Endothelial cell of umbilical vein (primary cell): ENCODE data around the gene RGS12. TPM values are rescaled to one million over a fixed set of nuclear protein-coding genes. Genes with fewer than 3 reads are reported as not detected.

ENCODE experiments used
- BruUV-seq: library from RNA; stranded (reverse); fragments of 400-500 nt; replicated peaks from 2 replicates; lab custom pipeline; 2021; lab: Mats Ljungman, UMichigan
- CTCF ChIA-PET: fragments of 300-600, 350-600 bp; sonication (Branson Sonifier 250); formaldehyde crosslinking; loops from one replicate; lab custom pipeline; 2021; ENCODE audit warnings: antibody characterized with exemption, inconsistent platforms; lab: Charles Lee
- POLR2A ChIA-PET: fragments of 300-600, 350-600 bp; sonication (Branson Sonifier 250); formaldehyde crosslinking; loops from one replicate; lab custom pipeline; 2021; ENCODE audit warnings: antibody characterized with exemption, inconsistent platforms; lab: Charles Lee
- DNase-seq: peaks from one replicate; pipeline ENCODE4 v3.0.0-alpha.2; 2011; ENCODE audit warnings: low read depth, low spot score
- FAIRE-seq: peaks from 2 replicates; lab custom pipeline; 2011; peaks lifted over from hg19 to GRCh38; lab: Jason Lieb, UNC
- H2AFZ ChIP-seq: 2 replicates; pipeline ENCODE4 v1.6.0; 2012; ENCODE audit warnings: low read depth, low read length, control low read depth, inconsistent platforms
- H3K27ac ChIP-seq: 2 replicates; pipeline ENCODE4 v1.5.1; 2011; ENCODE audit warnings: low read depth, mild to moderate bottlenecking, control low read depth, low read length, moderate library complexity; ENCODE audit not compliant: insufficient read depth
- H3K27me3 ChIP-seq, 2 experiments: 2 replicates each; pipeline versions ENCODE4 v1.6.0 to v1.6.1; 2011; ENCODE audit warnings: low read length in 2 of 2, mixed read lengths in 1 of 2; ENCODE audit not compliant: control insufficient read depth in 2 of 2, insufficient read depth in 2 of 2
- H3K36me3 ChIP-seq, 2 experiments: 2 replicates in 1 of 2; 3 replicates in 1 of 2; pipeline ENCODE4 v1.5.1; 2011; ENCODE audit warnings: low read length in 2 of 2, mild to moderate bottlenecking in 1 of 2, moderate library complexity in 1 of 2; ENCODE audit not compliant: control insufficient read depth in 2 of 2, insufficient read depth in 2 of 2; ENCODE audit errors: extremely low read depth in 1 of 2
- H3K4me1 ChIP-seq: 3 replicates; pipeline ENCODE4 v1.5.1; 2011; ENCODE audit warnings: mild to moderate bottlenecking, low read length; ENCODE audit not compliant: control insufficient read depth, insufficient read depth; ENCODE audit errors: extremely low read depth
- H3K4me2 ChIP-seq: 2 replicates; pipeline ENCODE4 v1.6.1; 2011; ENCODE audit warnings: low read length, control low read depth, mixed read lengths; ENCODE audit not compliant: insufficient read depth
- H3K4me3 ChIP-seq, 3 experiments: fragments of 200-600 bp in 1 of 3; sonication (generic), shearing (Covaris generic) in 1 of 3; replicated peaks in 1 of 3; 2 replicates each; pipeline ENCODE4 v1.5.1; 2011 to 2016; ENCODE audit warnings: control low read depth in 3 of 3, low read length in 3 of 3, mild to moderate bottlenecking in 2 of 3, inconsistent platforms in 1 of 3, low read depth in 1 of 3, moderate library complexity in 1 of 3; ENCODE audit not compliant: insufficient read depth in 1 of 3
- H3K79me2 ChIP-seq: 2 replicates; pipeline ENCODE4 v1.6.0; 2012; ENCODE audit warnings: low read length, inconsistent platforms; ENCODE audit not compliant: control insufficient read depth, insufficient read depth
- H3K9ac ChIP-seq: replicated peaks from 2 replicates; pipeline ENCODE3; 2011; ENCODE audit warnings: low read length, control low read depth; ENCODE audit not compliant: insufficient read depth; ENCODE audit errors: extremely low read depth
- H3K9me1 ChIP-seq: replicated peaks from 3 replicates; pipeline ENCODE4 v1.6.0; 2011; ENCODE audit warnings: mild to moderate bottlenecking, low read length; ENCODE audit not compliant: control insufficient read depth, insufficient read depth; ENCODE audit errors: extremely low read depth
- H3K9me3 ChIP-seq: replicated peaks from 2 replicates; pipeline ENCODE4 v1.5.1; 2012; ENCODE audit warnings: low read length, inconsistent platforms; ENCODE audit not compliant: control insufficient read depth, insufficient read depth
- H4K20me1 ChIP-seq: replicated peaks from 2 replicates; pipeline ENCODE3; 2011; ENCODE audit warnings: mild to moderate bottlenecking, low read length; ENCODE audit not compliant: control insufficient read depth, insufficient read depth; ENCODE audit errors: extremely low read depth
- CTCF ChIP-seq, 2 donors: IDR thresholded peaks; 1 replicate in 1 of 2; 2 replicates in 1 of 2; pipeline ENCODE4 v1.5.1; 2011; ENCODE audit warnings: low read length in 2 of 2, mild to moderate bottlenecking in 2 of 2, moderate library complexity in 2 of 2, control low read depth in 1 of 2, inconsistent platforms in 1 of 2, low read depth in 1 of 2; ENCODE audit not compliant: insufficient read depth in 1 of 2; ENCODE audit errors: extremely low read depth in 1 of 2
- EZH2 ChIP-seq: IDR thresholded peaks from 2 replicates; pipeline ENCODE4 v1.6.1; 2012; ENCODE audit warnings: borderline replicate concordance, low read depth, mild to moderate bottlenecking, moderate library complexity, low read length, inconsistent platforms; ENCODE audit not compliant: severe bottlenecking
- FOS ChIP-seq: IDR thresholded peaks from 2 replicates; pipeline ENCODE4 v1.6.1; 2011; ENCODE audit warnings: mild to moderate bottlenecking, low read length, moderate library complexity, borderline replicate concordance; ENCODE audit not compliant: insufficient read depth
- GATA2 ChIP-seq: IDR thresholded peaks from 2 replicates; pipeline ENCODE4 v1.7.0; 2011; ENCODE audit warnings: low read depth, mild to moderate bottlenecking, moderate library complexity, mixed read lengths, low read length; ENCODE audit not compliant: insufficient read length, insufficient read depth
- JUN ChIP-seq: IDR thresholded peaks from 2 replicates; pipeline ENCODE4 v1.6.1; 2011; ENCODE audit warnings: borderline replicate concordance, low read depth; ENCODE audit not compliant: insufficient read length, insufficient read depth
- MAX ChIP-seq: IDR thresholded peaks from 2 replicates; pipeline ENCODE4 v1.6.1; 2011; ENCODE audit not compliant: insufficient read depth, insufficient read length
- MYC ChIP-seq: IDR thresholded peaks from one replicate; pipeline ENCODE4 v1.6.1; 2011; ENCODE audit warnings: mild to moderate bottlenecking, low read depth, low read length
- POLR2A ChIP-seq: IDR thresholded peaks from 2 replicates; pipeline ENCODE4 v1.6.1; 2012; ENCODE audit warnings: low read depth, mild to moderate bottlenecking, control low read depth, low read length
- POLR2AphosphoS5 ChIP-seq: IDR thresholded peaks from 2 replicates; pipeline ENCODE4 v1.6.1; 2012; ENCODE audit warnings: low read depth, mild to moderate bottlenecking, control low read depth, low read length, moderate library complexity; ENCODE audit not compliant: insufficient read depth
- dilution Hi-C: fragments of 300-500 bp; cut with MboI; formaldehyde crosslinking; loops from one replicate; pipeline ENCODE4 v1.15.0; 2019; ENCODE audit warnings: low sequenced_read_pairs; ENCODE audit not compliant: extremely low pct_ligation_motif_present
- intact Hi-C: fragments of 100-400 bp; cut with micrococcal nuclease; formaldehyde crosslinking; loops from one replicate; pipeline ENCODE4 v1.10.0; 2022
- polyA plus RNA-seq, 4 experiments: library from polyadenylated mRNA; depleted of rRNA in 3 of 4; stranded (reverse) in 3 of 4; unstranded in 1 of 4; fragments of >200 nt; gene quantifications; 2 replicates each; pipeline versions ENCODE4 v1.2.1 to v1.2.3, GENCODE V29; 2011 to 2012; ENCODE audit warnings: missing spikeins in 1 of 4
- total RNA-seq: library from RNA; stranded (reverse); gene quantifications from 2 replicates; pipeline ENCODE4 v1.2.3, GENCODE V29; 2021

The RGS12 gene
- total and polyA plus RNA-seq, 2 donors (not counting 3 experiments of a cell fraction or from before 2014, with no cell fraction given): 65.2 to 75.4 TPM

GRCh38 chr4:3334316-3334715 is 41.5 kb downstream of the RGS12 start:
- H2AFZ ChIP-seq: no peak overlapping the region
- DNase-seq (no peak), FAIRE-seq (no peak)
- CTCF ChIA-PET: interaction anchor here (1.2 kb wide), 2 partner anchors 12 to 13 kb away, joined by 3 to 7 read pairs; no protein-coding TSS in a partner anchor
- no peak overlapping the region for H3K27ac ChIP-seq
- H3K27me3 ChIP-seq: no peaks in the 10 kb centered on the region
- TF ChIP-seq GATA2: no peak
- TF ChIP-seq FOS: no peak
- TF ChIP-seq JUN: no peak
- TF ChIP-seq POLR2AphosphoS5: no peak
- no peak for TF ChIP-seq POLR2A
- TF ChIP-seq MYC: no peak
- no peak for TF ChIP-seq MAX
- TF ChIP-seq CTCF (IDR thresholded peaks at IDR 0.05; ENCODE audit: extremely low read depth in 1 of 2, insufficient read depth in 1 of 2, low read depth in 1 of 2, low read length in 2 of 2): no peak
- TF ChIP-seq EZH2: no peak
- intact Hi-C loops: loop anchor here (5.0 kb wide), 1 partner anchor 222 kb away; no protein-coding TSS in a partner anchor
- H3K36me3 ChIP-seq: no peaks in the 10 kb centered on the region
- dilution Hi-C loops: no loop called here
- H3K79me2 ChIP-seq: peaks cover 36% of the 10 kb centered on the region
- H3K9me3 ChIP-seq: no peaks in the 10 kb centered on the region
- no peaks in the 10 kb centered on the region for H3K9me1 ChIP-seq
- H3K4me2 ChIP-seq: no peak overlapping the region
- no peaks in the 10 kb centered on the region for H4K20me1 ChIP-seq
- H3K4me3 ChIP-seq: no peak overlapping the region
- peaks cover 38% of the 10 kb centered on the region for H3K4me1 ChIP-seq
- POLR2A ChIA-PET: no interaction called here
- no peak overlapping the region for H3K9ac ChIP-seq
- BruUV-seq: no TSS peak
